HEK293 (cell line): ENCODE measurements around the gene WDR48.
"Not testable (repeated sequence)": the region's sequence is repeated elsewhere in the genome, so short reads cannot be mapped to it uniquely, and the experiment has no call there.

Source experiments
- CTCF ChIA-PET: fragments of 350-600 bp; formaldehyde crosslinking; extraction: SDS; loops from one replicate; lab custom pipeline; 2021; ENCODE audit warnings: antibody characterized with exemption; lab: Yijun Ruan, JAX
- POLR2A ChIA-PET: fragments of 300-600 bp; formaldehyde crosslinking; extraction: SDS; loops from one replicate; lab custom pipeline; 2020; ENCODE audit warnings: antibody characterized with exemption, inconsistent platforms; lab: Yijun Ruan, JAX
- H3K27ac ChIP-seq: fragments of 200-500 bp; sonication (Bioruptor generic); 2 replicates; pipeline ENCODE4 v1.5.1; 2014; ENCODE audit warnings: low read depth, low read length, control low read depth, inconsistent platforms; ENCODE audit errors: extremely low read depth
- H3K36me3 ChIP-seq, 2 experiments: fragments of 200-500 bp in 1 of 2; sonication (Bioruptor generic) in 1 of 2; 1 replicate in 1 of 2; 2 replicates in 1 of 2; pipeline ENCODE4 v1.5.1; 2014 to 2017; ENCODE audit warnings: inconsistent platforms in 2 of 2, low read length in 2 of 2; ENCODE audit not compliant: control insufficient read depth in 2 of 2, insufficient read depth in 1 of 2
- H3K4me1 ChIP-seq: fragments of 200-500 bp; sonication (Bioruptor generic); 2 replicates; pipeline ENCODE4 v1.5.1; 2014; ENCODE audit warnings: mild to moderate bottlenecking, low read length, inconsistent platforms; ENCODE audit not compliant: control insufficient read depth, insufficient read depth
- H3K4me3 ChIP-seq: 2 replicates; pipeline ENCODE4 v1.5.1; 2011; ENCODE audit warnings: low read depth, mild to moderate bottlenecking, control low read depth, low read length, moderate library complexity
- H3K9me3 ChIP-seq: fragments of 200-500 bp; sonication (Bioruptor generic); 2 replicates; pipeline ENCODE4 v1.5.1; 2014; ENCODE audit warnings: low read depth, low read length, inconsistent platforms; ENCODE audit not compliant: control insufficient read depth, insufficient read depth
- BCL6B ChIP-seq: fragments of 450-650 bp; formaldehyde crosslinking; IDR thresholded peaks from 2 replicates; pipeline ENCODE4 v1.5.1; 2017; ENCODE audit warnings: missing biosample characterization, missing genetic modification characterization
- GLIS1 ChIP-seq: fragments of 450-650 bp; formaldehyde crosslinking; IDR thresholded peaks from 2 replicates; pipeline ENCODE4 v1.5.1; 2016; ENCODE audit warnings: missing biosample characterization, missing genetic modification characterization
- OSR2 ChIP-seq: fragments of 450-650 bp; formaldehyde crosslinking; IDR thresholded peaks from 2 replicates; pipeline ENCODE4 v1.5.1; 2016; ENCODE audit warnings: missing biosample characterization, missing genetic modification characterization
- PATZ1 ChIP-seq: fragments of 450-650 bp; formaldehyde crosslinking; IDR thresholded peaks from 2 replicates; pipeline ENCODE4 v1.5.1; 2016; ENCODE audit warnings: missing biosample characterization, missing genetic modification characterization
- PRDM6 ChIP-seq: fragments of 450-650 bp; formaldehyde crosslinking; IDR thresholded peaks from 2 replicates; pipeline ENCODE4 v1.5.1; 2017; ENCODE audit warnings: missing biosample characterization, missing genetic modification characterization
- SCRT1 ChIP-seq: fragments of 450-650 bp; formaldehyde crosslinking; IDR thresholded peaks from 2 replicates; pipeline ENCODE4 v1.5.1; 2016; ENCODE audit warnings: missing biosample characterization, missing genetic modification characterization, borderline replicate concordance
- ZBTB7A ChIP-seq: fragments of 450-650 bp; formaldehyde crosslinking; IDR thresholded peaks from 2 replicates; pipeline ENCODE4 v1.5.1; 2016; ENCODE audit warnings: low read depth, missing biosample characterization, missing genetic modification characterization
- ZFHX2 ChIP-seq: fragments of 450-650 bp; formaldehyde crosslinking; conservative IDR thresholded peaks from 2 replicates; pipeline ENCODE4 v1.5.1; 2016; ENCODE audit warnings: missing biosample characterization, missing genetic modification characterization
- ZIC2 ChIP-seq: fragments of 450-650 bp; formaldehyde crosslinking; IDR thresholded peaks from 2 replicates; pipeline ENCODE4 v1.5.1; 2016; ENCODE audit warnings: missing biosample characterization, missing genetic modification characterization
- ZNF146 ChIP-seq: fragments of 450-650 bp; formaldehyde crosslinking; IDR thresholded peaks from 2 replicates; pipeline ENCODE4 v1.5.1; 2016; ENCODE audit warnings: missing biosample characterization, missing genetic modification characterization
- ZNF169 ChIP-seq: fragments of 450-650 bp; formaldehyde crosslinking; IDR thresholded peaks from 2 replicates; pipeline ENCODE4 v1.5.1; 2016; ENCODE audit warnings: missing biosample characterization, missing genetic modification characterization
- ZNF341 ChIP-seq: fragments of 450-650 bp; formaldehyde crosslinking; IDR thresholded peaks from 2 replicates; pipeline ENCODE4; 2016; ENCODE audit warnings: low read depth, missing biosample characterization, missing genetic modification characterization
- ZNF510 ChIP-seq: fragments of 450-650 bp; formaldehyde crosslinking; IDR thresholded peaks from 2 replicates; pipeline ENCODE4 v1.5.1; 2018; ENCODE audit warnings: mild to moderate bottlenecking, missing genetic modification characterization, missing biosample characterization; ENCODE audit not compliant: insufficient replicate concordance
- ZNF514 ChIP-seq: fragments of 450-650 bp; formaldehyde crosslinking; IDR thresholded peaks from 2 replicates; pipeline ENCODE4 v1.5.1; 2016; ENCODE audit warnings: missing biosample characterization, missing genetic modification characterization
- ZNF529 ChIP-seq: fragments of 450-650 bp; formaldehyde crosslinking; IDR thresholded peaks from 2 replicates; pipeline ENCODE4 v1.5.1; 2017; ENCODE audit warnings: missing genetic modification characterization, missing biosample characterization; ENCODE audit not compliant: insufficient replicate concordance
- ZNF580 ChIP-seq: fragments of 450-650 bp; formaldehyde crosslinking; IDR thresholded peaks from 2 replicates; pipeline ENCODE4 v1.5.1; 2016; ENCODE audit warnings: missing biosample characterization, missing genetic modification characterization
- ZNF600 ChIP-seq: fragments of 450-650 bp; formaldehyde crosslinking; IDR thresholded peaks from 2 replicates; pipeline ENCODE4 v1.5.1; 2016; ENCODE audit warnings: missing biosample characterization, missing genetic modification characterization
- ZNF843 ChIP-seq: fragments of 450-650 bp; formaldehyde crosslinking; IDR thresholded peaks from 2 replicates; pipeline ENCODE4 v1.5.1; 2016; ENCODE audit warnings: missing biosample characterization, missing genetic modification characterization

WDR48 gene

GRCh38 chr3:39056151-39056550, 4.3 kb downstream of the WDR48 start:
- Histone ChIP-seq H3K4me3 (no peak overlapping the region), H3K27ac (no peak overlapping the region), H3K4me1 (no peaks in the 10 kb centered on the region), H3K9me3 (no peaks in the 10 kb centered on the region), H3K36me3 (no peaks in the 10 kb centered on the region)
- ChIA-PET CTCF (interaction anchor here (0.6 kb wide), 1 partner anchor 242 kb away, joined by 3 read pairs; no protein-coding TSS in a partner anchor), POLR2A (no interaction called here)
- TF ChIP-seq OSR2: no peak
- TF ChIP-seq ZNF843 (tag by site-specific recombination): no peak
- no peak for TF ChIP-seq GLIS1 (tag by site-specific recombination)
- TF ChIP-seq ZNF529 (tag by site-specific recombination): no peak
- no peak for TF ChIP-seq ZNF510
- no peak for TF ChIP-seq ZNF169 (tag by site-specific recombination)

- CTCF ChIA-PET, H3K27ac ChIP-seq, H3K36me3 ChIP-seq, H3K4me3 ChIP-seq, POLR2A ChIA-PET, H3K4me1 ChIP-seq, H3K9me3 ChIP-seq: not testable (repeated sequence)
- TF ChIP-seq ZNF580: peak; percentile 59; the same call in 1 of the 2 replicates
- peak; percentile 86 for TF ChIP-seq ZNF146 (tag by site-specific recombination)
Measured at GRCh38 chr3:39061228-39061627, 9.4 kb downstream of the WDR48 start.

GRCh38 chr3:39062180-39062579, 10.4 kb downstream of the WDR48 start:
- Histone ChIP-seq H3K4me3 (no peak overlapping the region), H3K4me1 (no peaks in the 10 kb centered on the region), H3K27ac (no peak overlapping the region), H3K36me3 (peaks cover 0 to 14% of the 10 kb centered on the region in 2 experiments; a peak in 1 of 3 replicates), H3K9me3 (no peaks in the 10 kb centered on the region)
- CTCF ChIA-PET: no interaction called here
- no peak for TF ChIP-seq SCRT1
- TF ChIP-seq BCL6B: no peak
- no peak for TF ChIP-seq ZBTB7A (tag by site-specific recombination)
- TF ChIP-seq ZNF341 (tag by site-specific recombination): no peak
- TF ChIP-seq PRDM6 (tag by site-specific recombination): peak; percentile 42; the same call in 1 of the 2 replicates
- POLR2A ChIA-PET: no interaction called here

GRCh38 chr3:39063143-39063542, 11.3 kb downstream of the WDR48 start:
- H3K4me1 ChIP-seq: no peaks in the 10 kb centered on the region
- TF ChIP-seq ZNF514 (tag by site-specific recombination) (no peak), ZNF600 (tag by site-specific recombination) (no peak), ZFHX2 (tag by site-specific recombination) (no peak), ZIC2 (tag by site-specific recombination) (no peak), PATZ1 (tag by site-specific recombination) (no peak)
- TF ChIP-seq, all 188 proteins: peak for 0
- ChIA-PET CTCF (no interaction called here), POLR2A (no interaction called here)
- Histone ChIP-seq H3K9me3 (no peaks in the 10 kb centered on the region), H3K36me3 (peaks cover 0 to 21% of the 10 kb centered on the region in 2 experiments; a peak in 1 of 3 replicates), H3K4me3 (no peak overlapping the region), H3K27ac (no peak overlapping the region)
